Measurements from ENCODE around the gene COLEC12. TPM values are rescaled to one million over a fixed set of nuclear protein-coding genes. Genes with fewer than 3 reads are reported as not detected.

COLEC12 gene
- total RNA-seq, 1 experiment from 2014 or later: 0.03 TPM

DNA sequence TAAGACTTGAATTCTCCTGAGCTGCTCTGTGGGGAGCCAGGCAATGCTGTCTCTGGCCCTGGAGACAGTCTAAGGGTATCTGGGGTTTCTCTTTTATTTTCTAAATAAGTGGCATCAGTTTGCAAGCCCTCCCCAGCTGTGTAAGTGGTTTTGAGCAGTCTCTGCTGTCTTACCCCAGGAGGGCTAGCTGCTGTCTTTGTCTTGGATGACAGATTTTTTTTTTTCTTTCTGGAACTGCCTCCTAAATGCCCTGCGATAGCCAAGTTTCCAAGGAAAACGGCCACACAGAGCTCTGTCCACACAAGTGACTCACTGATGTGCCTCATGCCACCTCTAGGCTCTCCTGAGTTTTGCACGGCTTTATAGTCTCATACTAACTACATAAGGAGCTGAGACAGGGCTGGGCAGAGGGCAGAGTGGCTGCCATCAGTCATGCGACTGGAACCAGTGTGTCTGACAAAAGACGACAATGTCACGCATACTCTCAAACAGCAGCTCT is 195.4 kb downstream of the COLEC12 start:
- CTCF ChIA-PET: no interaction called here
- BruUV-seq (replicated peaks): no TSS peak
- in situ Hi-C loops (cut with HindIII; ENCODE audit: low pct_unique_long_range_greater_than_20kb, low sequenced_read_pairs) (no loop called here), intact Hi-C loops (cut with micrococcal nuclease; ENCODE audit: unreplicated experiment) (no loop called here)
- no peak for TF ChIP-seq CTCF (IDR thresholded peaks at IDR 0.05)
- TF ChIP-seq SIN3A (IDR thresholded peaks at IDR 0.05; ENCODE audit: borderline replicate concordance, insufficient read depth, low read depth, low read length): no peak
- TF ChIP-seq POLR2AphosphoS5 (IDR thresholded peaks at IDR 0.05; ENCODE audit: low read depth, low read length): no peak
- TF ChIP-seq REST (IDR thresholded peaks at IDR 0.05; ENCODE audit: insufficient read depth in 1 of 2, low read depth in 2 of 2, low read length in 1 of 2): no peak
- TF ChIP-seq TCF7L2 (IDR thresholded peaks at IDR 0.05; ENCODE audit: low read depth, low read length): no peak
- POLR2A ChIA-PET: no interaction called here
- H3K27me3 ChIP-seq (ENCODE audit: control insufficient read depth, insufficient read depth, low read length): peaks cover 8% of the 10 kb centered on the region
- no peak overlapping the region for H3K4me3 ChIP-seq (ENCODE audit: low read depth in 2 of 2, low read length in 2 of 2)
- H3K27ac ChIP-seq (ENCODE audit: low read length): no peak overlapping the region
- DNase-seq (ENCODE audit: low read depth, low spot score) (no peak), ATAC-seq (peak; percentile 45; the same call in 1 of the 2 replicates)
- H3K36me3 ChIP-seq (ENCODE audit: control insufficient read depth, insufficient read depth, low read length): no peaks in the 10 kb centered on the region
- no peaks in the 10 kb centered on the region for H3K4me1 ChIP-seq (ENCODE audit: control insufficient read depth, insufficient read depth, low read length)
- no peaks in the 10 kb centered on the region for H3K9me3 ChIP-seq (ENCODE audit: control insufficient read depth, insufficient read depth, low read depth, low read length)

GRCh38 chr18:303607-304006 is 196.9 kb downstream of the COLEC12 start:
- Histone ChIP-seq H3K27ac (ENCODE audit: low read length) (no peak overlapping the region), H3K27me3 (ENCODE audit: control insufficient read depth, insufficient read depth, low read length) (peaks cover 8% of the 10 kb centered on the region), H3K4me3 (ENCODE audit: low read depth in 2 of 2, low read length in 2 of 2) (no peak overlapping the region), H3K9me3 (ENCODE audit: control insufficient read depth, insufficient read depth, low read depth, low read length) (no peaks in the 10 kb centered on the region), H3K36me3 (ENCODE audit: control insufficient read depth, insufficient read depth, low read length) (no peaks in the 10 kb centered on the region), H3K4me1 (ENCODE audit: control insufficient read depth, insufficient read depth, low read length) (no peaks in the 10 kb centered on the region)
- ChIA-PET CTCF (no interaction called here), POLR2A (no interaction called here)
- DNase-seq (ENCODE audit: low read depth, low spot score) (no peak), ATAC-seq (no peak)
- no TSS peak for BruUV-seq (replicated peaks)
- TF ChIP-seq TCF7L2 (IDR thresholded peaks at IDR 0.05; ENCODE audit: low read depth, low read length) (no peak), CTCF (IDR thresholded peaks at IDR 0.05) (no peak), SIN3A (IDR thresholded peaks at IDR 0.05; ENCODE audit: borderline replicate concordance, insufficient read depth, low read depth, low read length) (no peak), POLR2AphosphoS5 (IDR thresholded peaks at IDR 0.05; ENCODE audit: low read depth, low read length) (no peak), REST (IDR thresholded peaks at IDR 0.05; ENCODE audit: insufficient read depth in 1 of 2, low read depth in 2 of 2, low read length in 1 of 2) (no peak)
- intact Hi-C loops (cut with micrococcal nuclease; ENCODE audit: unreplicated experiment): no loop called here
- in situ Hi-C loops (cut with HindIII; ENCODE audit: low pct_unique_long_range_greater_than_20kb, low sequenced_read_pairs): no loop called here

All from Panc1 (cell line).